ENCODE measurements around the gene PLXNA4.

GRCh38 chr7:132311733-132312132, 264.5 kb downstream of the PLXNA4 start:
- TF ChIP-seq CTCF (IDR thresholded peaks at IDR 0.05) (no peak), POLR2A (IDR thresholded peaks at IDR 0.05) (no peak)
